Measurements from ENCODE around the gene RPS6KA4.

- TF ChIP-seq CTCF (IDR thresholded peaks at IDR 0.05), result no peak
- TF ChIP-seq POLR2A (IDR thresholded peaks at IDR 0.05), result no peak
Measured at GRCh38 chr11:64409278-64409677, 50.3 kb downstream of the RPS6KA4 start.

Data from body of pancreas (tissue), 4 donors.